GM19351 (cell line): ENCODE measurements around the gene HMHB1.
"Not testable (repeated sequence)": the region's sequence is repeated elsewhere in the genome, so short reads cannot be mapped to it uniquely, and the experiment has no call there.

ENCODE experiments used
- ATAC-seq: cut with Tn5 transposase; IDR thresholded peaks from one replicate; pipeline ENCODE4 v1.9.1; 2021; ENCODE audit warnings: mild to moderate bottlenecking, moderate library complexity; ENCODE audit not compliant: unreplicated experiment

The HMHB1 gene

GRCh38 chr5:143801252-143801939 is 10.6 kb upstream of the HMHB1 start:
- ATAC-seq: no peak

- ATAC-seq: peak; percentile 7
Measured at GRCh38 chr5:143805861-143806260, 6.1 kb upstream of the HMHB1 start.

- peak; percentile 55 for ATAC-seq
Measured at GRCh38 chr5:143806579-143806978, 5.4 kb upstream of the HMHB1 start.

- ATAC-seq: no peak
Measured at GRCh38 chr5:143807401-143807800, 4.6 kb upstream of the HMHB1 start.

- ATAC-seq: not testable (repeated sequence)
Measured at GRCh38 chr5:143816370-143816769, 4.4 kb downstream of the HMHB1 start.

- no peak for ATAC-seq
Measured at GRCh38 chr5:143819716-143820115, 7.8 kb downstream of the HMHB1 start.

- no peak for ATAC-seq
Measured at GRCh38 chr5:143820451-143820850, 8.5 kb downstream of the HMHB1 start.

GRCh38 chr5:143824851-143825720 is 13.1 kb downstream of the HMHB1 start:
- ATAC-seq: peak; percentile 52

GRCh38 chr5:143826951-143827444 is 15.0 kb downstream of the HMHB1 start:
- peak; percentile 96 for ATAC-seq

- ATAC-seq: peak; percentile 27
Measured at GRCh38 chr5:143828710-143829109, 16.7 kb downstream of the HMHB1 start.

GRCh38 chr5:143833177-143833576 is 21.2 kb downstream of the HMHB1 start:
- no peak for ATAC-seq

- ATAC-seq: no peak
Measured at GRCh38 chr5:143835251-143835650, 23.3 kb downstream of the HMHB1 start.

GRCh38 chr5:143836161-143836725 is 24.3 kb downstream of the HMHB1 start:
- ATAC-seq: no peak

GRCh38 chr5:143837306-143837848 is 25.4 kb downstream of the HMHB1 start:
- ATAC-seq: no peak

GRCh38 chr5:143841446-143841845 is 29.5 kb downstream of the HMHB1 start:
- ATAC-seq: no peak

- no peak for ATAC-seq
Measured at GRCh38 chr5:143842920-143843319, 31.0 kb downstream of the HMHB1 start.

- ATAC-seq: no peak
Measured at GRCh38 chr5:143843461-143843860, 31.5 kb downstream of the HMHB1 start.

GRCh38 chr5:143850050-143850683 is 38.2 kb downstream of the HMHB1 start:
- peak; percentile 79 for ATAC-seq

- no peak for ATAC-seq
Measured at GRCh38 chr5:143851383-143851782, 39.4 kb downstream of the HMHB1 start.

GRCh38 chr5:143860211-143860610 is 48.2 kb downstream of the HMHB1 start:
- no peak for ATAC-seq

- no peak for ATAC-seq
Measured at GRCh38 chr5:143862271-143862670, 50.3 kb downstream of the HMHB1 start.
